ENCODE data around the gene CSNK2A3.

CSNK2A3 gene

GRCh38 chr11:11390068-11390771, 37.2 kb upstream of the CSNK2A3 start:
- DNase-seq (ENCODE audit: insufficient read length) = no peak
- FAIRE-seq = no peak
- TF ChIP-seq POLR2AphosphoS5 (IDR thresholded peaks at IDR 0.05; ENCODE audit: low read depth, low read length) (no peak), POLR2A (IDR thresholded peaks at IDR 0.05; ENCODE audit: low read depth, low read length) (no peak)

DNA sequence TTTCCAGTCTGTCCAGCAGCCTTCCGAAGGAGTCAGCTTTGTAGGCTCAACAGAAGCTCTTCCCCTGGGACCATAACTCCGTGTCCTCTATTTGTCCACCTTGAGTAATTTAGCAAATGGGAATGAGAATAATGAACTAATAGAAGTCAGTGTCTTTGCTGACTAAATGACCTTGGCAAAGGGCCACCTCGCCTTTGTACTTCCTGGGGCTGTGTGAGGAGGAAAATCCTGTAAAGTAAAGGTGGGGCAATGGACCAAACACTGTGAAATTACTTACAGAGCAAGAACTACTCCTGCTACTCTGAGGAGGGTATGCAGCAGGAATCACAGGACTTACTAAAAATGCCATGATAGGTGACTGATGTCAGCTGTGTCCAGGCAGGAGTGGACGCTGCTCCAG, 36.2 kb upstream of the CSNK2A3 start:
- TF ChIP-seq POLR2A (IDR thresholded peaks at IDR 0.05; ENCODE audit: low read depth, low read length) = no peak
- no peak for TF ChIP-seq TAF1 (IDR thresholded peaks at IDR 0.05; ENCODE audit: borderline replicate concordance, low read depth, low read length)
- FAIRE-seq = no peak

DNA sequence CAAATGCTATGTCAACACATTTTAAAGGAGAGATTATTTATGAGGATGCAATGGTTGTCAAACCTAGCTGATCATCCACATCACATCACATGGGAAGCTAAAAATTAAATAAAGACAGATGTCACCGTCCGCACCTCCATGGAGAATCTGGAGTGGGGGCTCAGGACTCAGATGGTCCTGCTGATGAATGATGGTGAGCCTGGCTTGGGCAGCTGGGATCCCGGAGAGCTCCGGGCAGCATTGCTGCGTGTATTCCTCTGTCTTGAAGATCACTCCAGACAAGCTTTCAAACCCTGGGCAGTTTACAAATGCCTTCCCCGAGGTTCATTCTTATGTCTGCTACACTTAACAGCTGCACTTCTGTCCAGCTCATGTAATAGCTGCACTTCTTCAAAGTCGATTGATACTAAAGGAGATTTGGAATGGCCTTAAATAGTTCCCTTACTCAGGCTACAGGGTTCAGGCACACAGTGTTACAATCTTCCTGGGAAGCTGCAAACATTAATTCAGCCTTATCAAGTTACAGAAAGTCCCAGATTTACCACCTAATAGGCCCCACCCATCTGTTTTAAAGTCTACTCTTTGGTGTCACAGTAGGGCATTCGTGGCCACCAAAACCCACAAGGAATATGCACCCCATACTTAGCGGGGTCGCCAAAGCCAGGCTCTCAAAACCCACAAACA, 34.7 kb upstream of the CSNK2A3 start:
- no peak for FAIRE-seq
- TF ChIP-seq POLR2A (IDR thresholded peaks at IDR 0.05; ENCODE audit: low read depth, low read length) = no peak
- no peak for TF ChIP-seq POLR2AphosphoS5 (IDR thresholded peaks at IDR 0.05; ENCODE audit: low read depth, low read length)
- no peak for TF ChIP-seq TAF1 (IDR thresholded peaks at IDR 0.05; ENCODE audit: borderline replicate concordance, low read depth, low read length)
- DNase-seq (ENCODE audit: insufficient read length) = no peak

More for the DNA sequence above, 36.2 kb upstream of the CSNK2A3 start:
- DNase-seq (ENCODE audit: insufficient read length) = no peak

GRCh38 chr11:11387207-11387606, 34.2 kb upstream of the CSNK2A3 start:
- no peak for FAIRE-seq
- TF ChIP-seq POLR2AphosphoS5 (IDR thresholded peaks at IDR 0.05; ENCODE audit: low read depth, low read length) (no peak), POLR2A (IDR thresholded peaks at IDR 0.05; ENCODE audit: low read depth, low read length) (no peak), TAF1 (IDR thresholded peaks at IDR 0.05; ENCODE audit: borderline replicate concordance, low read depth, low read length) (no peak)
- DNase-seq (ENCODE audit: insufficient read length) = no peak

GRCh38 chr11:11384829-11385228, 31.8 kb upstream of the CSNK2A3 start:
- no peak for TF ChIP-seq TAF1 (IDR thresholded peaks at IDR 0.05; ENCODE audit: borderline replicate concordance, low read depth, low read length)
- TF ChIP-seq POLR2A (IDR thresholded peaks at IDR 0.05; ENCODE audit: low read depth, low read length) = no peak
- no peak for TF ChIP-seq POLR2AphosphoS5 (IDR thresholded peaks at IDR 0.05; ENCODE audit: low read depth, low read length)

DNA sequence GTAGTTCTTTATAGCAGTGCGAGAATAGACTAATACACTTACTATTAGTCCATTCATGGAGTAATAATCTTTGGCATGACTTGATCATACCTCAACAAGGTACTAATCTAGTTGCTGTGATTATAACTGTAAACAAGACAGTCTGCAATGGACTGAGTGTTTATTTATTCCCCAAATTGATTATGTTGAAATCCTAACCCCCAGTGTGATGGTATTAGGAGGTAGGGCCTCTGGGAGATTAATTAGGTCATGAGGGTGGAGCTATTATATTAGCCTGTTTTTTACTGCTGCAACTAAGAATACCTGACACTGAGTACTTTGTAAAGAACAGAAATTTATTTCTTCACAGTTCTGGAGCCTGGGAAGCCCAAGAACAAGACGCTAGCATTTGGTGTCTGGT, 30.9 kb upstream of the CSNK2A3 start:
- no peak for TF ChIP-seq POLR2A (IDR thresholded peaks at IDR 0.05; ENCODE audit: low read depth, low read length)
- TF ChIP-seq POLR2AphosphoS5 (IDR thresholded peaks at IDR 0.05; ENCODE audit: low read depth, low read length) = no peak
- TF ChIP-seq TAF1 (IDR thresholded peaks at IDR 0.05; ENCODE audit: borderline replicate concordance, low read depth, low read length) = no peak
- no peak for FAIRE-seq

More at GRCh38 chr11:11384829-11385228, 31.8 kb upstream of the CSNK2A3 start:
- DNase-seq (ENCODE audit: insufficient read length) = no peak
- FAIRE-seq = no peak

GRCh38 chr11:11382858-11383532, 29.9 kb upstream of the CSNK2A3 start:
- no peak for FAIRE-seq

More for the DNA sequence above, 30.9 kb upstream of the CSNK2A3 start:
- no peak for DNase-seq (ENCODE audit: insufficient read length)

GRCh38 chr11:11381471-11382105, 28.5 kb upstream of the CSNK2A3 start:
- FAIRE-seq (no peak), DNase-seq (ENCODE audit: insufficient read length) (no peak)
- TF ChIP-seq POLR2A (IDR thresholded peaks at IDR 0.05; ENCODE audit: low read depth, low read length) = no peak
- no peak for TF ChIP-seq POLR2AphosphoS5 (IDR thresholded peaks at IDR 0.05; ENCODE audit: low read depth, low read length)
- TF ChIP-seq TAF1 (IDR thresholded peaks at IDR 0.05; ENCODE audit: borderline replicate concordance, low read depth, low read length) = no peak

More at GRCh38 chr11:11382858-11383532, 29.9 kb upstream of the CSNK2A3 start:
- TF ChIP-seq POLR2AphosphoS5 (IDR thresholded peaks at IDR 0.05; ENCODE audit: low read depth, low read length) (no peak), POLR2A (IDR thresholded peaks at IDR 0.05; ENCODE audit: low read depth, low read length) (no peak), TAF1 (IDR thresholded peaks at IDR 0.05; ENCODE audit: borderline replicate concordance, low read depth, low read length) (no peak)
- DNase-seq (ENCODE audit: insufficient read length) = no peak

GRCh38 chr11:11380883-11381282, 27.8 kb upstream of the CSNK2A3 start:
- FAIRE-seq (no peak), DNase-seq (ENCODE audit: insufficient read length) (no peak)
- TF ChIP-seq POLR2AphosphoS5 (IDR thresholded peaks at IDR 0.05; ENCODE audit: low read depth, low read length) (no peak), POLR2A (IDR thresholded peaks at IDR 0.05; ENCODE audit: low read depth, low read length) (no peak), TAF1 (IDR thresholded peaks at IDR 0.05; ENCODE audit: borderline replicate concordance, low read depth, low read length) (no peak)

GRCh38 chr11:11380340-11380739, 27.3 kb upstream of the CSNK2A3 start:
- FAIRE-seq = no peak
- TF ChIP-seq POLR2A (IDR thresholded peaks at IDR 0.05; ENCODE audit: low read depth, low read length) = no peak
- DNase-seq (ENCODE audit: insufficient read length) = no peak

DNA sequence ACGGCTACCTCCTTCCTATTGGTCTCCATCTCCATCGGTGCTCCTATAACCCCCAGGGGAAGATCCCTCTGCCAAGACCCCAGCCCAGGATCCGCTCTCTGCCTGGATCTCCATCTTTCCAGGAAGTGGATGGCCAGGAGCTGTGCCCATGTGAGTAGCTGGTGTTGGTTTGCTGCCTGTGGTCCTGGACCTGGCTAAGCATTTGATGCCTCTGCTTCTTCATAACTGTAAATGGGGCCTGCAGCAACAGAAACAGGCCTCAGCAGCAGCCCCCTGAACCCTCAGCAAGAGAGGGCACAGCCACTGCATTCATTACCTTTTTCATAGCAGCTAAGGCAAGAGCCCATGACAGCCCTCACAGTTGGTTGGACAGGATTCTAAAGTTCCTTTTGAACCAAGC, 26.6 kb upstream of the CSNK2A3 start:
- FAIRE-seq = no peak
- TF ChIP-seq TAF1 (IDR thresholded peaks at IDR 0.05; ENCODE audit: borderline replicate concordance, low read depth, low read length) = no peak
- TF ChIP-seq POLR2A (IDR thresholded peaks at IDR 0.05; ENCODE audit: low read depth, low read length) = no peak
- no peak for TF ChIP-seq POLR2AphosphoS5 (IDR thresholded peaks at IDR 0.05; ENCODE audit: low read depth, low read length)
- DNase-seq (ENCODE audit: insufficient read length) = no peak

Data from GM12892 (cell line).